HG02938 (cell line): Measurements from ENCODE around the gene ZNF407.

ENCODE experiments used
- ATAC-seq: cut with Tn5 transposase; IDR thresholded peaks from one replicate; pipeline ENCODE4 v1.9.1; 2021; ENCODE audit warnings: mild to moderate bottlenecking, moderate library complexity; ENCODE audit not compliant: unreplicated experiment

ZNF407 gene

DNA sequence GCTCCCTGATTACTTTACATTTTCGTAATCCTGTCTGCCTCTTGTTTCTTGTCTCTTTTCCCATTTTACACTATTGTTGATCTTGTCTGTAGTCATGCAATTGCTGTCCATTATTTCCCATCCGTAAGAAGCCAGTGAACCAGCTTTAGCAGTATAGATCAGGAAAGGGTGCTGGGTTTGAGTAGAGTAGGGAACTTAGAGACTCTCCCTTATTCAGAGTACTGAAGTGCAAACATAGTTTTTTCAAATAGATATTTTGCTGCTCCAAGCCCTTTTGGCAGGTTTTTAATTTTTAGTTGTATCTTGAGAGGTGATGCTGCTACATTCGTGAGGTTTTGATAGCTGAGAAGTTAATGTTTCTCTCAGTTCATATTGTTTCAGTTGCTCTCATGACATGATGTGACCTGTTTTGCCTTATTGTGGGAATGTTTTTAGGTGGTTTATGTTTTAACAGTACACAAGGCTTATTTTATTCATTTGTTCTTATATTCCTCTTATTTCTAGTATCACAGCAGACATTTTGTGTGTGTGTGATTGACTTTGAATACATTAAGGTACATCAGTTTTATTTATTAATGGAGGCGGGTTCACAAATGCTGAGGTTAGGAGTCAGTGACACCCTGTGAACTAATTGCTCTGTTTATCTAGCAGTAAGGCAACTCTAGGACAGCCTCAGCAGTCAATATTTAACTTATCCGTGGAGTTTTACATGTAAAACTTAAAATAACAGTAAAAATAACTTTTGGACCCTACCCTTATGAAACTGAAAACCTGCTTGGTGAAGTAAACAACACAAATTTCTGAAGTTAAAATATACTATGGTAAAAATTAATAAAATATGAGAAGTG, 118.4 kb downstream of the ZNF407 start:
- ATAC-seq = no peak

- ATAC-seq = no peak
Measured at GRCh38 chr18:74718312-74718711, 120.6 kb downstream of the ZNF407 start.

- ATAC-seq = no peak
Measured at GRCh38 chr18:74722237-74722636, 124.6 kb downstream of the ZNF407 start.

- ATAC-seq = no peak
Measured at GRCh38 chr18:74724186-74724585, 126.5 kb downstream of the ZNF407 start.

DNA sequence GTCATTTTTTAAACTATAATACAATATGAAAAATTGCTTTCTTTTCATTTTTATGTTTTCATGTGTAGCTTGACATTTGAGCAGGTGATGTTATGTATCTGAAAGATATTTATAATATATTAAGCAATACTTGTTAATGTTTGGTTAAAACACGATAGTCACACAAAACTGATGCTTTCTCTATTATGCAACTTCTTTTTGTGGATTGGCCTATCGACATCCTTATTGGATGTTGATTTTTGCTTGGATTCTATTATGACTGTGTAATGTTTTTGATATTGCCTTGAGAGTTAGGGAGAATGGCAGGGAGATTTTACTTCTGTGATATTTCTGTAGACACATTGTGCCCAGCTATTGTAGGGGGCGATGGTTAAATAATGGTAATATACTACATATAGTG, 128.0 kb downstream of the ZNF407 start:
- no peak for ATAC-seq

- ATAC-seq = no peak
Measured at GRCh38 chr18:74728586-74728985, 130.9 kb downstream of the ZNF407 start.

GRCh38 chr18:74731097-74731496, 133.4 kb downstream of the ZNF407 start:
- ATAC-seq = no peak

GRCh38 chr18:74732380-74732779, 134.7 kb downstream of the ZNF407 start:
- no peak for ATAC-seq

- ATAC-seq = no peak
Measured at GRCh38 chr18:74733598-74733997, 135.9 kb downstream of the ZNF407 start.

- no peak for ATAC-seq
Measured at GRCh38 chr18:74734013-74734444, 136.4 kb downstream of the ZNF407 start.

GRCh38 chr18:74739926-74740325, 142.3 kb downstream of the ZNF407 start:
- ATAC-seq = no peak

DNA sequence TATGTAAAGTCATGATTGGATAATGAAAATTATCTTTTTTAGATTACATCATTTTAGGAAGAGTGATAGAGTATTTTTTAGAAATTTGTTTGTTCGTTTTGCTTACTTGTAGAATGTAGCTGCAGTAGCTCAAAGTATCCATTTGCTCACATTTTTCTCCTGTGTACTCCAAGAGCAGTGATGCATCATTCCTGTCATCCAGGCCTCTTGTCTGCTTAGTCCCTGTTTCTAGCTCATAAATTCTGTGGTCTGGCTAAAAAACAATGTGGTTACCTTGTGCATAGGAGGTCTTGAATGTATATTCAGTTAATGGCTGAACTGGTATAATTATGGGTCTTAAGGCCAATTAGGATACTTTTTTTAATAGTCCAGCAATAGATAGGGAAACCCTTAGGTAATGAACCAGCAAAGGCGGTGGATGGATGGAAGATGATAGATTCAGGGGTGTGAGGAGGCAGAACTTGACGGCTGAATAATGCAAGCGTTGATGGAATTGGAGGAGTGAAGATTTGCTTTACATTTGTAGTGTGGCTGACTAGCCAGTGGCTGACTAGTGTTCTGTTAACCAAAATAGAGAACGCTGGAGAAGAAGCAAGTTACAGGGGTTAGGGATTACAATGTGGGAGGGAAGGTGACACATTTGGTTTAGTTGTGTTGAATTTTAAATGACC, 145.0 kb downstream of the ZNF407 start:
- no peak for ATAC-seq

GRCh38 chr18:74745633-74746403, 148.1 kb downstream of the ZNF407 start:
- ATAC-seq = no peak

DNA sequence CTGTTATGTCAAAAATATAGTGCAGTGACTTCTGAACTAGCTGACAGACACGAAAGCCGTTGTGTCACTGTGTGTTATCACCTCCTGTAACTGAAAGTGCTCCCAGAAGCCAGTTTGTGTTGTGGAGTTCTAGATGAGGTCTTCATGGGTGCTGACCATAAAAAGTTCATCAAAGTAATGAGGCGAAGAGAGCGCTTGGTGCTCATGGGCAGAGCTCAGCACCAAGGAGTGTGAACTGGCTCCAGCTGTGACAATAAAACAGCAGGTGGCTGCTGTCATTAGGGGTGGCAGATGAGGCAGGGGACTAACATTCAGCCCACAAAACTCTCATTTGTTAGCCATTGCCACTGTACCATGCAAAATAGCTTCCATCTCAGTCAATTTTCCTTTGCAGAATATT, 151.1 kb downstream of the ZNF407 start:
- no peak for ATAC-seq

DNA sequence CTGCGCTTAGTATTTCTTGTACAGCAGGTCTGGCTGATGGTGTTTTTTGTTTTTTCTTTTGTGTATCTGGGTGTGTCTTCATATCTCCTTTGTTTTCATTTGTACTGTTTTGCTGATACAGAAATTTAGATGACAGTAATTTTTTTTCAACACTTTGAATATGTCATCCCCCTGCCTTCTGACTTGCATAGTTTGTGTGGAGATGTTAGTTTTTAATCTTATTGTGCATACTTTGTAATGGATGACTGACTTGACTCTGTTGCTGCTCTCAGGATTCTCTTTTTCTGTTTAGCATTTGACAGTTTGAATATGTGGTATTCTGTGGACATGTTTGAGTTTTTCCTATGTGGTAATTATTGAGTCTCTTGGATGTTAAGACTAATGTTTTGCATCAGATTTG, 161.3 kb downstream of the ZNF407 start:
- no peak for ATAC-seq

- ATAC-seq = no peak
Measured at GRCh38 chr18:74760026-74760425, 162.4 kb downstream of the ZNF407 start.

DNA sequence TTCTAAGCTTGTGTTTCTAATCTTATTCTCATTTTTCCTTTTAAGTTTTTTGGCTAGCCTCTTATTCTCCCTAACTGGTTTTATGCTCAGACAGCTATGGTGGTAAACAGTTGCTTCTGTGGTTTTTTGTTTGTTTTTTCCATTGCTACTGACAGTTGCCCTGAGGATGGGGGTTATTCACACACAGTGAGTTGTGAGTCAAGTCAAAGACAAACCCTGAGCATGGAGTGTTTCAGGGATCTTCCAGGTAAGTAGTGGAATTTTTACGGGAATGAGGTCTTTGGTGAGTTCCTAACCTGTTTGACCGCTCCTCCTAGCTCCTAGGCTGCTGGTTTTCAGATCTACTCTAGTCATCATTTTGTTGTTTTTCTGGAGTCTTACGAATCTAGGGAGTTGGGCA, 162.8 kb downstream of the ZNF407 start:
- no peak for ATAC-seq

DNA sequence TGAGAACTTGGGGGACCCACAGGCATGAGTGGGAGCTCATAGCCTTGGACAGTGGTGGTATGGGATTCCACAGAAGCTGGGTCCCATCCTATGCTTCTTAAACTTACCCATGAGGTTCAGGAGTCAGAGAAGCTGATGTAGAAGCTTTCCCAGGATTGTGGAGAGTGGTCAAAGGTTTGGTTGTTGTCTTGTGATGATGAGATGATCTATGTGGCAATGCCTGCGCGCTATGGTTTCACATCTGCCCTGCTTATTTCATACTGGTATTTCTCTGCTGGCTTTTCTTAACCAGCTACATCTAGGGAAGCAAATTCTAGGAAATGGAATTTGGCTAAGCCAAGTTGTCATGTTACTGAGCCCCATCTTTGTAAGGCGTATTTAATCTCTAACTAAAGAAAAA, 168.6 kb downstream of the ZNF407 start:
- ATAC-seq = no peak

- ATAC-seq = no peak
Measured at GRCh38 chr18:74768096-74768495, 170.4 kb downstream of the ZNF407 start.

- peak; percentile 92 for ATAC-seq
Measured at GRCh38 chr18:74773171-74773624, 175.5 kb downstream of the ZNF407 start.

GRCh38 chr18:74774486-74774885, 176.8 kb downstream of the ZNF407 start:
- ATAC-seq = no peak
